C4-2B (cell line): ENCODE results near the gene CPNE8.

ENCODE experiments used
- CTCF ChIP-seq: fragments of 450-650 bp; conservative IDR thresholded peaks from 2 replicates; pipeline ENCODE4 v1.5.1; 2017; ENCODE audit warnings: mild to moderate bottlenecking
- ZFX ChIP-seq: fragments of 450-650 bp; IDR thresholded peaks from 2 replicates; pipeline ENCODE4 v1.6.1; 2017

- TF ChIP-seq CTCF (no peak), ZFX (no peak)
Measured at GRCh38 chr12:38639625-38640024, 265.8 kb downstream of the CPNE8 start.
